B cell (primary cell): ENCODE data around the gene KCTD18.

ENCODE experiments used
- CTCF ChIP-seq: fragments of 200-600 bp; IDR thresholded peaks from one replicate; pipeline ENCODE4 v1.8.0; 2022; ENCODE audit warnings: antibody characterized with exemption, mild to moderate bottlenecking
- EZH2 ChIP-seq: IDR thresholded peaks from 2 replicates; pipeline ENCODE4 v1.6.1; 2012; ENCODE audit warnings: borderline replicate concordance, low read depth, mild to moderate bottlenecking, moderate library complexity, low read length; ENCODE audit not compliant: insufficient read depth, poor library complexity, severe bottlenecking

DNA sequence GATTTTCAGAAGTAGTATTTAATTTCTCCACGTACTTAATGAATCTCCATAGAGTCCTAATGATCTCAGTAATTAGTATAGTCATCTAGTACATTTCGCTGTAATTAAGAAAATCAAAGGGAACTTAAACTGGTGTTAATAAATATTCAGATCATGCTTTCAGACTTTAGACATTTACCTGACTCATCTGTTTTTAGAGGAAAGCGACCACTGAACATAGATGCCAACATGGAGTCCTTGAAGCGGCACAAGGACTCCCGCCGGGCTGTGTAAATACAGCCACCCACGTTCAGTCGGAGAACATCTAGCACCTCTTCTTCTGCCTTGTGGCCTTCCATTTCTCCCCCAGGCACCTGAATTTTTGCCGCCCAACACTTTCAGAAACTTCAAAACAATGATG, 3.2 kb downstream of the KCTD18 start:
- TF ChIP-seq CTCF: no peak
- TF ChIP-seq EZH2: no peak
